SK-N-SH (cell line): ENCODE results near the gene SMARCA4. TPM values are rescaled to one million over a fixed set of nuclear protein-coding genes. Genes with fewer than 3 reads are reported as not detected.
"Not testable (repeated sequence)": the region's sequence is repeated elsewhere in the genome, so short reads cannot be mapped to it uniquely, and the experiment has no call there.

Source experiments
- CTCF ChIA-PET: fragments of 300-600, 350-600 bp; formaldehyde crosslinking; extraction: SDS; loops from one replicate; lab custom pipeline; 2021; lab: Yijun Ruan, JAX
- POLR2A ChIA-PET: fragments of 350-600 bp; sonication (Branson Sonifier 250); formaldehyde crosslinking; extraction: SDS; loops from one replicate; lab custom pipeline; 2020; ENCODE audit warnings: antibody characterized with exemption, inconsistent platforms; lab: Yijun Ruan, JAX
- DNase-seq: peaks from one replicate; pipeline ENCODE4 v3.0.0; 2012
- H2AFZ ChIP-seq: fragments of 200-600 bp; sonication (generic); 2 replicates; pipeline ENCODE4 v1.8.1; 2016; ENCODE audit warnings: antibody characterized with exemption, mild to moderate bottlenecking, low read depth
- H3F3A ChIP-seq: fragments of 200-600 bp; sonication (generic); replicated peaks from 2 replicates; pipeline ENCODE3; 2016; ENCODE audit warnings: antibody characterized with exemption, mild to moderate bottlenecking; ENCODE audit not compliant: insufficient read depth
- H3K27ac ChIP-seq, 2 experiments: fragments of 200-500 bp in 1 of 2; fragments of 200-600 bp in 1 of 2; sonication (Bioruptor generic) in 1 of 2; sonication (generic), shearing (Covaris generic) in 1 of 2; 2 replicates each; pipeline versions ENCODE4 v1.5.1 to v1.6.1; 2014 to 2016; ENCODE audit warnings: low read depth in 2 of 2, inconsistent platforms in 1 of 2, low read length in 1 of 2, mild to moderate bottlenecking in 1 of 2, mixed read lengths in 1 of 2
- H3K27me3 ChIP-seq: fragments of 200-600 bp; sonication (generic), shearing (Covaris generic); 2 replicates; pipeline ENCODE4 v1.6.1; 2016; ENCODE audit warnings: mixed run types; ENCODE audit not compliant: insufficient read depth
- H3K36me3 ChIP-seq, 2 experiments: fragments of 200-500 bp in 1 of 2; fragments of 200-600 bp in 1 of 2; sonication (Bioruptor generic) in 1 of 2; sonication (generic) in 1 of 2; replicated peaks in 1 of 2; 2 replicates each; pipeline versions ENCODE3 to v1.5.1; 2014 to 2016; ENCODE audit warnings: low read length in 1 of 2, mild to moderate bottlenecking in 1 of 2; ENCODE audit not compliant: insufficient read depth in 2 of 2, control insufficient read depth in 1 of 2
- H3K4me1 ChIP-seq, 2 experiments: fragments of 200-500 bp in 1 of 2; fragments of 200-600 bp in 1 of 2; sonication (Bioruptor generic) in 1 of 2; sonication (generic), shearing (Covaris generic) in 1 of 2; 2 replicates each; pipeline versions ENCODE4 v1.5.1 to v1.6.1; 2014 to 2016; ENCODE audit warnings: low read depth in 1 of 2, low read length in 1 of 2, mixed run types in 1 of 2; ENCODE audit not compliant: insufficient read depth in 2 of 2, control insufficient read depth in 1 of 2
- H3K4me2 ChIP-seq: fragments of 200-600 bp; sonication (generic), shearing (Covaris generic); 2 replicates; pipeline ENCODE4 v1.6.1; 2017; ENCODE audit warnings: mixed run types
- H3K4me3 ChIP-seq, 2 experiments: fragments of 200-500 bp in 1 of 2; fragments of 200-600 bp in 1 of 2; sonication (Bioruptor generic) in 1 of 2; sonication (generic), shearing (Covaris generic) in 1 of 2; 2 replicates each; pipeline versions ENCODE4 v1.5.1 to v1.8.1; 2014 to 2016; ENCODE audit warnings: low read depth in 2 of 2, inconsistent platforms in 1 of 2, low read length in 1 of 2, mild to moderate bottlenecking in 1 of 2, mixed read lengths in 1 of 2, moderate library complexity in 1 of 2
- H3K79me2 ChIP-seq: fragments of 200-600 bp; sonication (generic); 2 replicates; pipeline ENCODE4 v1.8.1; 2017; ENCODE audit warnings: mild to moderate bottlenecking; ENCODE audit not compliant: insufficient read depth
- H3K9ac ChIP-seq: fragments of 200-600 bp; sonication (generic); 2 replicates; pipeline ENCODE4 v1.6.1; 2017; ENCODE audit warnings: mixed run types
- H3K9me2 ChIP-seq: fragments of 200-600 bp; sonication (generic); 2 replicates; pipeline ENCODE4 v1.6.1; 2017; ENCODE audit warnings: mixed run types
- H3K9me3 ChIP-seq: fragments of 200-600 bp; sonication (generic); 2 replicates; pipeline ENCODE4 v1.6.1; 2017; ENCODE audit warnings: mixed run types, mild to moderate bottlenecking, moderate library complexity
- H4K20me1 ChIP-seq: fragments of 200-600 bp; sonication (generic); 2 replicates; pipeline ENCODE4 v1.6.1; 2017; ENCODE audit warnings: mild to moderate bottlenecking, mixed run types; ENCODE audit not compliant: insufficient read depth
- CHD2 ChIP-seq: fragments of 150-350 bp; IDR thresholded peaks from 2 replicates; pipeline ENCODE4 v1.6.1; 2018; ENCODE audit warnings: low read length; ENCODE audit not compliant: partially characterized antibody
- EP300 ChIP-seq, 2 experiments: IDR thresholded peaks; 2 replicates each; pipeline versions ENCODE4 v1.4.0 to v1.6.1; 2012; ENCODE audit warnings: borderline replicate concordance in 1 of 2, low read depth in 1 of 2, low read length in 1 of 2
- EZH2phosphoT487 ChIP-seq: fragments of 200-600 bp; sonication (generic); IDR thresholded peaks from 2 replicates; pipeline ENCODE4 v1.6.1; 2017; ENCODE audit warnings: low read depth, mixed run types, mild to moderate bottlenecking, antibody characterized with exemption, moderate library complexity, borderline replicate concordance
- FOSL2 ChIP-seq: IDR thresholded peaks from 2 replicates; pipeline ENCODE4 v1.4.0; 2012; ENCODE audit warnings: low read depth, mild to moderate bottlenecking, moderate library complexity, borderline replicate concordance
- JUND ChIP-seq: IDR thresholded peaks from 2 replicates; pipeline ENCODE4 v1.4.0; 2012
- MEF2A ChIP-seq: IDR thresholded peaks from 2 replicates; pipeline ENCODE4 v1.4.0; 2012; ENCODE audit warnings: low read depth, borderline replicate concordance
- MXI1 ChIP-seq: IDR thresholded peaks from 2 replicates; pipeline ENCODE4 v1.6.1; 2012; ENCODE audit warnings: mild to moderate bottlenecking, low read depth, low read length, improper control_type of control experiment
- NRF1 ChIP-seq: IDR thresholded peaks from 2 replicates; pipeline ENCODE4 v1.6.1; 2012; ENCODE audit warnings: low read depth, mild to moderate bottlenecking, low read length
- RAD21 ChIP-seq: IDR thresholded peaks from 2 replicates; pipeline ENCODE4 v1.6.1; 2012; ENCODE audit warnings: mild to moderate bottlenecking, low read length
- RCOR1 ChIP-seq: fragments of 150-350 bp; IDR thresholded peaks from 2 replicates; pipeline ENCODE4 v1.6.1; 2017; ENCODE audit warnings: antibody characterized with exemption, low read length
- RXRA ChIP-seq: IDR thresholded peaks from 2 replicates; pipeline ENCODE4 v1.4.0; 2012; ENCODE audit warnings: low read depth, mild to moderate bottlenecking, borderline replicate concordance
- SIN3A ChIP-seq: IDR thresholded peaks from 2 replicates; pipeline ENCODE4 v1.6.1; 2012; ENCODE audit warnings: low read depth, mild to moderate bottlenecking, low read length, moderate library complexity, borderline replicate concordance
- SMC3 ChIP-seq: IDR thresholded peaks from 2 replicates; pipeline ENCODE4 v1.6.1; 2012; ENCODE audit warnings: low read depth, low read length, improper control_type of control experiment
- TCF12 ChIP-seq: IDR thresholded peaks from 2 replicates; pipeline ENCODE4 v1.4.0; 2012
- USF1 ChIP-seq: IDR thresholded peaks from 2 replicates; pipeline ENCODE4 v1.4.0; 2012; ENCODE audit warnings: low read depth, borderline replicate concordance
- WGBS: methylation state at CpG from one replicate; pipeline ENCODE4 v1.1.6; 2017; ENCODE audit warnings: low lambda C conversion rate; 5-methylcytosine and 5-hydroxymethylcytosine counted together
- polyA plus RNA-seq, 3 experiments: library from polyadenylated mRNA; depleted of rRNA; stranded (reverse); fragments of >200 nt; gene quantifications; 2 replicates each; pipeline ENCODE4 v1.2.3, GENCODE V29; 2012
- TF ChIP-seq, protein P1 (sequence below): IDR thresholded peaks from 2 replicates; pipeline ENCODE4; 2012
- TF ChIP-seq, protein P2 (sequence below): IDR thresholded peaks from 2 replicates; pipeline ENCODE4 v1.4.0; 2012; ENCODE audit warnings: low read depth

SMARCA4 gene
- polyA plus RNA-seq, 1 of the 3 experiments (the other 2 are of a cell fraction): 90.7 TPM

DNA sequence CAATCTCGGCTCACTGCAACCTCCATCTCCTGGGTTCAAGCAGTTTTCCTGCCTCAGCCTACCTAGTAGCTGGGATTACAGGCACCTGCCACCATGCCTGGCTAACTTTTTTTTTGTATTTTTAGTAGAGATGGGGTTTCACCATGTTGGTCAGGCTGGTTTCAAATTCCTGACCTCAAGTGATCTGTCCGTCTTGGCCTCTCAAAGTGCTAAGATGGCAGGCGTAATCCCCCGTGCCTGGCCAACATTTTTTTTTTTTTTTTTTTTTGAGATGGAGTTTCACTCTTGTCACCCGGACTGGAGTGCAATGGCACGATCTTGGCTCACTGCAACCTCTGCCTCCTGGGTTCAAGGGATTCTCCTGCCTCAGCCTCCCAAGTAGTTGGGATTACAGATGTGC is 31.3 kb downstream of the SMARCA4 start:
- H2AFZ ChIP-seq, H3K9me2 ChIP-seq, H3K9ac ChIP-seq, H3K4me1 ChIP-seq, H3K27ac ChIP-seq, H3K9me3 ChIP-seq, DNase-seq, POLR2A ChIA-PET, H4K20me1 ChIP-seq, H3K27me3 ChIP-seq, H3K4me2 ChIP-seq, H3K4me3 ChIP-seq, H3F3A ChIP-seq, H3K79me2 ChIP-seq: not testable (repeated sequence)
- peaks cover 38 to 50% of the 10 kb centered on the region in 2 experiments for H3K36me3 ChIP-seq
- WGBS: 94% methylated on average over 6 of the region's 6 CpGs
- CTCF ChIA-PET: interaction anchor here (1.4 to 3.0 kb wide), 2 partner anchors 50 to 56 kb away, joined by 5 to 9 read pairs; no protein-coding TSS in a partner anchor

DNA sequence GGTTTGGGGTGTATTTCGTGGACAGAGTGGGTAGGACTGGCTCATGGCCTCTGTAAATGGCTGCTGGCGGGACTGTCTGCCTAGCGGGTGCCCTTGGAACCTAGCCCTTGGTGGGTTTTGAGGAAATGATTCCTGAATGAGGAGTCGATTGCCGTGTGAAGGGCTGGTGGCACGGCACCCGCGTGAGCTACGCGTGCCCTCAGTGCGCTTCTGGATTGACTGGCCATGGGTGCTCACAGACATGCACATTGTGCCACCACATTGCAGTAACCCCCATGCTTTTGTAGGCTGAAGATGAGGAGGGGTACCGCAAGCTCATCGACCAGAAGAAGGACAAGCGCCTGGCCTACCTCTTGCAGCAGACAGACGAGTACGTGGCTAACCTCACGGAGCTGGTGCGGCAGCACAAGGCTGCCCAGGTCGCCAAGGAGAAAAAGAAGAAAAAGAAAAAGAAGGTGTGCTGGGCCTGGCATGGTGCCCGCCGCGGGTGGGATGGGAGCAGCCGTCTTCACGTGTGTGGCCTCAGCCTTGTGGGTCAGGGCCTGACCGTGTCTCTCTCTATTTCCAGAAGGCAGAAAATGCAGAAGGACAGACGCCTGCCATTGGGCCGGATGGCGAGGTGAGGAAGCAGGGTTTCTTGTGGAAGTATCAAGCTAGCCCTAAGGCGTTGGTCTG is 35.2 kb downstream of the SMARCA4 start:
- Histone ChIP-seq H3K27me3 (no peaks in the 10 kb centered on the region), H3K79me2 (peaks cover 10% of the 10 kb centered on the region), H3K4me2 (no peak overlapping the region), H3K36me3 (peaks cover 46% of the 10 kb centered on the region in 2 experiments), H3F3A (no peaks in the 10 kb centered on the region), H4K20me1 (no peaks in the 10 kb centered on the region), H3K4me1 (no peaks in the 10 kb centered on the region), H2AFZ (no peak overlapping the region), H3K9me2 (no peaks in the 10 kb centered on the region), H3K9me3 (no peaks in the 10 kb centered on the region), H3K9ac (no peak overlapping the region), H3K27ac (no peak overlapping the region), H3K4me3 (no peak overlapping the region)
- POLR2A ChIA-PET: no interaction called here
- CTCF ChIA-PET: interaction anchor here (0.6 to 1.0 kb wide), 3 partner anchors 54 to 202 kb away, joined by 3 read pairs; no protein-coding TSS in a partner anchor
- 97% methylated on average over 29 of the region's 29 CpGs for WGBS
- TF ChIP-seq, protein P1, sequence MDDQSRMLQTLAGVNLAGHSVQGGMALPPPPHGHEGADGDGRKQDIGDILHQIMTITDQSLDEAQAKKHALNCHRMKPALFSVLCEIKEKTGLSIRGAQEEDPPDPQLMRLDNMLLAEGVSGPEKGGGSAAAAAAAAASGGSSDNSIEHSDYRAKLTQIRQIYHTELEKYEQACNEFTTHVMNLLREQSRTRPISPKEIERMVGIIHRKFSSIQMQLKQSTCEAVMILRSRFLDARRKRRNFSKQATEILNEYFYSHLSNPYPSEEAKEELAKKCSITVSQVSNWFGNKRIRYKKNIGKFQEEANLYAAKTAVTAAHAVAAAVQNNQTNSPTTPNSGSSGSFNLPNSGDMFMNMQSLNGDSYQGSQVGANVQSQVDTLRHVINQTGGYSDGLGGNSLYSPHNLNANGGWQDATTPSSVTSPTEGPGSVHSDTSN: no peak
- TF ChIP-seq MXI1 (no peak), RCOR1 (no peak), RAD21 (no peak), SMC3 (no peak), TCF12 (no peak), CHD2 (no peak)
- DNase-seq: no peak

- no peaks in the 10 kb centered on the region for H3K9me3 ChIP-seq
- H3K9me2 ChIP-seq: no peaks in the 10 kb centered on the region
- no peaks in the 10 kb centered on the region for H3F3A ChIP-seq
- H3K27ac ChIP-seq: no peak overlapping the region
- H3K4me3 ChIP-seq: no peak overlapping the region
- ChIA-PET CTCF (interaction anchor here (1.1 kb wide), 1 partner anchor 61 kb away, joined by 3 read pairs; no protein-coding TSS in a partner anchor), POLR2A (no interaction called here)
- no peak overlapping the region for H3K4me2 ChIP-seq
- 87% methylated on average over 6 of the region's 6 CpGs for WGBS
- no peak overlapping the region for H2AFZ ChIP-seq
- no peaks in the 10 kb centered on the region for H3K4me1 ChIP-seq
- no peaks in the 10 kb centered on the region for H3K27me3 ChIP-seq
- peaks cover 44 to 52% of the 10 kb centered on the region in 2 experiments for H3K36me3 ChIP-seq
- TF ChIP-seq SIN3A: no peak
- no peak for TF ChIP-seq JUND
- TF ChIP-seq USF1: no peak
- TF ChIP-seq, protein P2, sequence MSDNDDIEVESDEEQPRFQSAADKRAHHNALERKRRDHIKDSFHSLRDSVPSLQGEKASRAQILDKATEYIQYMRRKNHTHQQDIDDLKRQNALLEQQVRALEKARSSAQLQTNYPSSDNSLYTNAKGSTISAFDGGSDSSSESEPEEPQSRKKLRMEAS: no peak
- TF ChIP-seq RCOR1: no peak
- TF ChIP-seq SMC3: no peak
- TF ChIP-seq EZH2phosphoT487: no peak
- TF ChIP-seq NRF1: no peak
- no peak for TF ChIP-seq RXRA
- TF ChIP-seq MEF2A: no peak
- TF ChIP-seq RAD21: no peak
- no peak for TF ChIP-seq EP300 (IDR thresholded peaks at IDR 0.05; ENCODE audit: borderline replicate concordance in 1 of 2, low read depth in 1 of 2, low read length in 1 of 2)
- no peak for TF ChIP-seq FOSL2
- no peak for DNase-seq
- peaks cover 8% of the 10 kb centered on the region for H3K79me2 ChIP-seq
- H3K9ac ChIP-seq: no peak overlapping the region
- H4K20me1 ChIP-seq: no peaks in the 10 kb centered on the region
Measured at GRCh38 chr19:10998045-10998533, 37.3 kb downstream of the SMARCA4 start.
